ENCODE results near the gene RAD9B. TPM values are rescaled to one million over a fixed set of nuclear protein-coding genes. Genes with fewer than 3 reads are reported as not detected.

Gene RAD9B
- total and polyA plus RNA-seq, 10 of the 15 experiments (the other 5 are each of a cell fraction or from before 2014, with no cell fraction given): 0.54 to 2.0 (median 1.3) TPM

- H3K79me2 ChIP-seq (ENCODE audit: control insufficient read depth, insufficient read depth, low read length): peaks cover 40% of the 10 kb centered on the region
Measured at GRCh38 chr12:110466791-110467190, 35.3 kb upstream of the RAD9B start.

More at GRCh38 chr12:110466791-110467190, 35.3 kb upstream of the RAD9B start:
- Histone ChIP-seq H4K20me1 (ENCODE audit: control insufficient read depth, insufficient read depth) (no peaks in the 10 kb centered on the region), H2AFZ (ENCODE audit: control insufficient read depth, low read depth, low read length) (no peak overlapping the region), H3K9ac (ENCODE audit: control insufficient read depth, insufficient read depth, low read length) (peak overlapping the region; percentile 87), H3K4me3 (peak overlapping the region; percentile 25; the same call in 1 of the 2 replicates), H3K27me3 (replicated peaks in 1 of 2; ENCODE audit: control insufficient read depth in 2 of 2, insufficient read depth in 2 of 2, low read length in 1 of 2) (no peaks in the 10 kb centered on the region), H3K27ac (ENCODE audit: control insufficient read depth, insufficient read depth) (no peak overlapping the region; the same call in 1 of the 2 replicates), H3K4me2 (ENCODE audit: control insufficient read depth, insufficient read depth) (peak overlapping the region; percentile 43), H3K36me3 (ENCODE audit: control insufficient read depth in 2 of 2, insufficient read depth in 2 of 2, low read length in 1 of 2) (no peaks in the 10 kb centered on the region; a peak in 1 of 4 replicates), H3K4me1 (ENCODE audit: control insufficient read depth, insufficient read depth, low read length) (peaks cover 6% of the 10 kb centered on the region), H3K9me3 (replicated peaks; ENCODE audit: control insufficient read depth, insufficient read depth, low read length) (no peaks in the 10 kb centered on the region)
- CTCF ChIA-PET: interaction anchor here (6.0 to 7.6 kb wide), 2 partner anchors 17 to 134 kb away, joined by 70 to 130 read pairs; partner anchors contain the start of gene ARPC3
- POLR2A ChIA-PET: interaction anchor here (0.6 to 3.6 kb wide), 4 partner anchors 9 to 139 kb away, joined by 3 to 43 read pairs (median 4); partner anchors contain the start of gene ARPC3
- no peak for FAIRE-seq
- SMC1A ChIA-PET (ENCODE audit: uncharacterized antibody, unreplicated experiment): interaction anchor here (0.8 to 8.2 kb wide), 7 partner anchors 8 to 140 kb away, joined by 3 to 99 read pairs (median 14); partner anchors contain the start of genes ARPC3, RAD9B and VPS29
- intact Hi-C loops (cut with micrococcal nuclease; ENCODE audit: unreplicated experiment): loop anchor here (5.0 kb wide), 2 partner anchors 136 to 231 kb away; no protein-coding TSS in a partner anchor
- no peak for DNase-seq (ENCODE audit: low read depth, low spot score)
- TF ChIP-seq ATF2 (IDR thresholded peaks at IDR 0.05; ENCODE audit: low read length): no peak
- no peak for TF ChIP-seq ZNF622 (IDR thresholded peaks at IDR 0.05)
- TF ChIP-seq ZBED1 (IDR thresholded peaks at IDR 0.05; ENCODE audit: borderline replicate concordance): no peak
- no peak for TF ChIP-seq NR2C1 (IDR thresholded peaks at IDR 0.05)
- in situ Hi-C loops (cut with MboI): loop anchor here (5.0 kb wide), 1 partner anchor 136 kb away; no protein-coding TSS in a partner anchor
- 61% methylated on average over 4 of the region's 5 CpGs for WGBS (ENCODE audit: insufficient coverage, insufficient replicate concordance, low lambda C conversion rate, missing lambda C conversion rate)
- RAD21 ChIA-PET (ENCODE audit: unreplicated experiment): interaction anchor here (1.4 to 4.9 kb wide), 3 partner anchors 10 to 136 kb away, joined by 10 to 92 read pairs (median 67); partner anchors contain the start of gene ARPC3
- BruUV-seq (replicated peaks): no TSS peak
- no peak for ATAC-seq
